Right ventricle myocardium superior (tissue), 1 donor: ENCODE results near the gene SCUBE3. TPM values are rescaled to one million over a fixed set of nuclear protein-coding genes. Genes with fewer than 3 reads are reported as not detected.

Experiments
- ATAC-seq: fragments of 200-7000 bp; cut with Tn5 transposase; one replicate; pipeline ENCODE4 v1.9.1; 2020; ENCODE audit warnings: mild to moderate bottlenecking; ENCODE audit not compliant: poor library complexity
- DNase-seq: peaks from one replicate; pipeline ENCODE4 v3.0.0-alpha.2; 2020
- intact Hi-C: fragments of 100-400 bp; cut with DNase I; formaldehyde crosslinking; loops from one replicate; pipeline ENCODE4 v1.11.2; 2022
- total RNA-seq: library from RNA; stranded (reverse); fragmentation: NEBNext Ultra II Directional; extraction: Animal tissue kit (Norgen Biotek cat#: 25700); gene quantifications from one replicate; pipeline ENCODE4 v1.2.1, GENCODE V29; 2021
- donor health status: DM: no; HTN: yes; CAD: no; lungs with severe emphysema.

The SCUBE3 gene
- total RNA-seq, 1 donor from 2014 or later = 9.7 TPM

DNA sequence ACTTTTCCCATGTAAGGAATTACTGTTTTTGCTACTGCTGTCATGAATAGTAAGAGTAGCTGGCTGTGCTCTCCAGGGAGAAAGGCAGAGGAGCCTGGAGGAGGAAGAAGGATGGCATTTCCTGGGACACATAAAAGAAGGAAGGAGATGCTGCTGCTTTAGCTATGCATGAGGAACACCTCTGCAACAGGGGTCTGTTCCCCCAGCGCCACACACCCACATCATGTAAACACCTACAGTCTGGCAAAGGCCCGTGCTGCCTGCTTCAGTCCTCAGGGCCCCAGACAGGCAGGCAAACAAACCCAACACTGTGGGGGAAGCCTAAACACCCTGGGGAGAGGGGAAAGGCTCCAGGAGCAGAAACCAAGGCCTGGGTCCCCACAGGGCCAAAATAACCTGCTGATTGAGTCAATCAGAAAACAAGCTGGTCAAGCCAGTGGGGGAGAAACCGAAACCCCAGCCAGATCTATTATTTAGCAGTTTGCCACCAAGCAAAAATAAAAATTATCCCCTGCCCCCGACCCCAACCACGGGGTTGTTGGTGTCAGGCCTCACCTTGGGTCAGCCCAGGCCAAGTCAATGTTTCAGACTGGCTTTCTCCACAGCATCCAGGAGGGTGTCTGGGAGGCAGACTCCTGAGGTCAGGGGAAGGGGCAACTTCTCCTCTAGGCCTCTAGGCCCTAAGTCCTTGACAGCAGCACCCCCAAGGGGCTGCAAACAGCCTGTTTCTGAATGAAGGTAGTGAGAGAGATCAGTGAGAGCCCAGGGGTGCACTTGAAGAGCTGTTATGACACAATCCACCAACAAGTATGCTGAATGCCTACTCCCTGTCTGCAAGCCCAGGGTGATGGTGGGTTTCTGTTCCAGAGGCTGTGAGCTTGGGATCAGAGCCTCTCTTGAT lies 34.6 kb upstream of the SCUBE3 start:
- no peak for DNase-seq
- intact Hi-C loops = no loop called here
- no peak for ATAC-seq

DNA sequence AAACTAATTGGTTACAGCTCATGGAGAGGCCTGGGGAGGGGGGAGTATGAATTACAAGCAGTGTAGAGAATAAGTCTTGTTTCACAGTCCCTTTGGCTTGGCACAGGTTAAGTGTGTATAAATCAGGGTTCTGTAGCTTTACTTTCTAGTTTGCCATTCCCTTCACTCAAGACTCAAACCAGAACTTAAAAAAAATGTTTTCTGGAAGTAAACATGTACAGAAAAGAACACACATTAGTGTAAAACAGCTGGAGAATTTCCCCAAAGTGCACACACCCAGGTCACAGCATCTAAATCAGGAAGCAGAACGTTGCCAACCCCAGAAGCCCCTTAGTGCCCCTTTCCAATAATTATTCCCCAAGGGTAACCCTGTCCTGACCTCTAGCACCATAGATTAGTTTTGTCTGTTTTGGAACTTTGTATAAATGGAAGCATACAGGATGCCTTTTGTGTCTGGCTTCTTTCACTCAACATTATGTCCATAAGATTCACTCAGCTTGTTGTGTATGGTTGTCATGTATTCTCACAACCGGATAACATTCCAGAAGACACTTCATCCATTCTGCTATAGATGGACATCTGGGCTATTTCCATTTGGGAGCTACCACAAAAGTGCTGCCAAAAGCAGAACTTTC lies 33.7 kb upstream of the SCUBE3 start:
- no peak for DNase-seq
- no peak for ATAC-seq
- intact Hi-C loops = no loop called here

- peak; percentile 42 for ATAC-seq
- no peak for DNase-seq
Measured at GRCh38 chr6:35181308-35181932, 32.3 kb upstream of the SCUBE3 start.

DNA sequence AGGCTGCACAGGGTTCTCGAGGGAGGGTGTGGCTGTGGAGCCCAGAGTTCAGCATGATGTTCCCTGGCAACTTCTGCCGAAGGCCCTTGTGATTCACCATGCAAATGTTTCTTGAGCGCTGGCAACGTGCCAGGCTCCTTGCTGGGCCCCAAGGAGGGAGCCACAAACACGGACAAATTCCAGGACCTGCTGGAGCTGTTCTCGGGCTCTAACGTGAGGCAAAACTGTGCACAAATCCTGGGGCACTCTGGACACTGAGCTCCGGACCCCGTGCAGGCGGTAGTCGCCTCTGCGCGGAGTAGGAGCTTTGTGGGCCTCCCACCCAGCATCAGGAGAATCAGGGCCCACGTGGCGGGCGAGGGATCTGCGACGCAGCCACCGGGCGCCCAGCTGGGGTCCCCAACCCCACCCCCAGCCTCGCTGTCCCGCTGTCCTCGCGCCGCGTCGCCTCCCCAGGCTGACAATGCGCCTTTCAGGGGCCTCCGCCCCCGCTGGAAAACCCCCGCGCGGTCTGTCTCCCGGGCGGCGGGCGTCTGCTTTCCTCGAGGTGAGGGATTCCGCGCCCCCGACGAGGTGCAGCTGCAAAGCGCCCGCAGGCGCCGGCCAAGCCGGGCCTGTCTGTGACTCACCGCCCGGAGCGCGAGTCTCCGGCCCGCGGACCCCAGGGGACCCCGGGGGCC lies 31.7 kb upstream of the SCUBE3 start:
- DNase-seq (peak; percentile 78), ATAC-seq (peak; percentile 41)
- intact Hi-C loops = no loop called here

More at GRCh38 chr6:35181308-35181932, 32.3 kb upstream of the SCUBE3 start:
- intact Hi-C loops = no loop called here

- ATAC-seq (peak; percentile 51), DNase-seq (no peak)
- intact Hi-C loops = no loop called here
Measured at GRCh38 chr6:35183281-35183680, 30.5 kb upstream of the SCUBE3 start.

DNA sequence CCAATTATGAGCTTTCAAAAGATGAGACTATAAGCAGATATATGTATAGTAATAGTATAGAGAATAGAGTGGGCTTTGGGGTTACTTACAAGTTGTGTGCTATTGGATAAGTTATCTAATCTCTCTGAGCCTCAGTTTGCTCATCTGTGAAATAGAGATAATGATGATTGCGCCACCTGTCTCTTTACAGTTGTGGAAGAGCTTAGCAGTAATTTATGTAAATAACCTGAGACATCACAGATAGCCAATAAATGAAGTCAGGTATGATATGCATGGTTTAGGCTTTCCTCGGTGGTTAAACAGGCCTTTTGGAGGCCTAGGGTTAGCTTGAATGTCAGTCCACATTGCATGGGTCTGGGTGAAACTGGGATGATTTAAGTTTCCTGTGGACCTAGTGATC lies 29.8 kb upstream of the SCUBE3 start:
- ATAC-seq (no peak), DNase-seq (no peak)
- intact Hi-C loops = no loop called here

- no peak for ATAC-seq
- DNase-seq = no peak
- intact Hi-C loops = no loop called here
Measured at GRCh38 chr6:35184580-35185301, 29.0 kb upstream of the SCUBE3 start.

GRCh38 chr6:35185302-35185681 lies 28.5 kb upstream of the SCUBE3 start:
- intact Hi-C loops = no loop called here
- peak; percentile 77 for ATAC-seq
- DNase-seq = peak; percentile 75

DNA sequence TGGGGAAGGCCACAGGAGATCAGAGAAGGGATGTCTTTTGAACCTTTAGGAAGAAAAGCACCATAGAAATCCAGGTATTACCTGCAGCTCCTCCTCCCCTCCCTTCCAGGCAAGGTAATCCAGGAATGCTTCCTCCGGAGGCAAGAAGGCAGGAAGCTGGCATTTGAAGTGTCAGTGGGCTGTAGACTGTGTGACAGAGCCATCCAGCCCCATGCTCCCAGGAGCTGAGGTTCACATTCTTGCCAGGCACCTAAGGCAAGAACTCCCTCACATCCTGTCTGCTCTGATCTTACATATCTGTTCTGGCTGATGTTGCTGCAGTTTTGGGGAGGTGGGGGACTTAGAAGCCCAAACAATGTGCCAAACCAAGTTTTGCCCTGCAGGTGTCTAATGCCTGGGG lies 27.8 kb upstream of the SCUBE3 start:
- DNase-seq (no peak), ATAC-seq (no peak)
- intact Hi-C loops = no loop called here

GRCh38 chr6:35186571-35186970 lies 27.2 kb upstream of the SCUBE3 start:
- no peak for DNase-seq
- intact Hi-C loops = no loop called here
- no peak for ATAC-seq

DNA sequence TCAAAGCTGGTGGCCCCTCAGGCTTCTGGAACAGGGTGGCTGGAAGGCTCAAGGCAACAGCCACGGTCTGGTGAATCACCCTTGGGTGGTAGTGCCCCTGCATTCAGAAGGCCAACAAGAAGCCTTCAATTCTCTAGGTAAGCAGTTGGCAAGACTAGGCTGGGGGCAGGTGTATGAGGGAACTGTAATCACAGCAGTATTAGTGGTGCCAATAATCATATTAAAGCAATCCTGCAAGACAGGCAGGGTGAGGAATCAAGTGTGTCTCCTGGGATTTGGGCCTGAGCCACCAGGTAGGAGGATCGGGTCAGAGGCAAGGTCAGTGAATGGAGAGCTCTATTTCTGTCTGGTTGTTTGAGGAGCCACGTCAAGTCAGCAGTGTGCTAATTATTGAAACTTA lies 24.9 kb upstream of the SCUBE3 start:
- intact Hi-C loops = no loop called here
- DNase-seq = no peak
- no peak for ATAC-seq

DNA sequence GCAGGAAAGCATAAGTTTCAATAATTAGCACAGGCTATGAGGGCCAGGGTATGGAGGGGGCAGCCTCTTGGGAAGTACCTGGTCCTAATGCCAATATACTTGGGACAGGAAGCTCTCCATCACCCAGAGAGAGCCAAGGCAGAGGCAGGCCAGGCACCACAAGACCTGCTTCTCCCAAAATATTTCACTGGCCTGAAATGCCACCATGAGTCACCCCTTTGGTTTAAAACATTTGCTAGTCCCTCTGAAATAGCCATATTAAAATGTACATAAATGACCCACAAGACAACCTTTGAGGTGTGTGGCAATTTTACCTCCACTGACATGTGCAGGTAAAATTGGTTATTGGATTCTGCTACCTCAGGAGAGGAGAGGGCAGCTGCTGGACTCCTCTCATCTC lies 23.4 kb upstream of the SCUBE3 start:
- ATAC-seq (no peak), DNase-seq (no peak)
- intact Hi-C loops = no loop called here

DNA sequence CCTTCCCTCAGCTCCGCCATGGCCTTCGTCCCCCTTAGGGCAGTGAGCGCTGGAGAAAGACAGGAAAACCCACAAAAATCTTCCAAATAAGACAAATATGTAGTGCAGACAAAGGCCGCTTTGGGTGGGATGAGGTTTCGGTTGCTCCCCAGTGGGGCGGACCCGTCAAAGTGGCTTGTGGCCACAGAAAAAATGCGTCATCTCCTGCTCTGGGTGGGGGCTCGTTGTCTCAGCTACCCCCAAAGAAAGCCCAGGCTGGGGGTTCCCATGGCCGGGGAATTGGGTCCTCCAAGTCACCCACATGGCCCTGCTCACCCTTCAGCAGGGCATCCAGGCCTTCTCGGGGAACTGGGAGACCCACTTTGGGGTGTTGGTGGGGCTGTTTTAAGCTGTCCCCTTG lies 21.9 kb upstream of the SCUBE3 start:
- no peak for ATAC-seq
- no peak for DNase-seq
- intact Hi-C loops = no loop called here

- ATAC-seq = no peak
- intact Hi-C loops = no loop called here
- DNase-seq = no peak
Measured at GRCh38 chr6:35192301-35192860, 21.4 kb upstream of the SCUBE3 start.

- DNase-seq (no peak), ATAC-seq (no peak)
- intact Hi-C loops = no loop called here
Measured at GRCh38 chr6:35194390-35194789, 19.4 kb upstream of the SCUBE3 start.

- ATAC-seq (no peak), DNase-seq (no peak)
- intact Hi-C loops = no loop called here
Measured at GRCh38 chr6:35195120-35195780, 18.5 kb upstream of the SCUBE3 start.

- intact Hi-C loops = no loop called here
- no peak for DNase-seq
- no peak for ATAC-seq
Measured at GRCh38 chr6:35197196-35197595, 16.6 kb upstream of the SCUBE3 start.

DNA sequence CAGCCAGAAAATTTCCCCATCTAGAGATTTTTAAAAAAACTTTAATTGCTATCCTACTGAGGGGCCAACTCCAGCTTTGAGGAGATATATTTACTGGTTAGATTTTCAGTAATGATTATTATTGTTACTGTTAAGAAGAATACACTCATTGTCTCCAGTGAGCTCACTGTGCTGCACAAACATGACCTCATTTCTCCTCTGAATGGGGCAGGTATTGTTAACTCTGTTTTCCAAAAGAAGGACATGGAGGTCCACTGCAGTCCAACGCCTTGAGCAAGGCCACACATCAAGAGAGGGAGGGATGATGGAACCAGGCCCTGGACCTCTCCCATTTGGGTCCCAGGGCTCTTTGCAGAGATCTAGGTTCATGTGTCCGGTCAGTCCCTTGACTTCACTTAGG lies 13.9 kb upstream of the SCUBE3 start:
- no peak for ATAC-seq
- no peak for DNase-seq
- intact Hi-C loops = no loop called here
